GM23338 (cell line): ENCODE measurements around the gene IGDCC3.

Source experiments
- CREB1 ChIP-seq: fragments of 250-450 bp; sonication (Bioruptor Pico); IDR thresholded peaks from 2 replicates; pipeline ENCODE4 v1.5.0; 2020; ENCODE audit warnings: low read depth, mild to moderate bottlenecking, moderate library complexity
- CTCF ChIP-seq, 2 experiments: fragments of 200-600 bp in 1 of 2; sonication (generic) in 1 of 2; conservative IDR thresholded peaks; 2 replicates each; pipeline versions ENCODE4 v1.5.1 to v1.6.1; 2016 to 2017; ENCODE audit warnings: antibody characterized with exemption in 2 of 2, low read depth in 2 of 2, mild to moderate bottlenecking in 2 of 2, moderate library complexity in 1 of 2
- EZH2 ChIP-seq: fragments of 200-600 bp; sonication (generic); IDR thresholded peaks from one replicate; pipeline ENCODE4 v1.8.0; 2017; ENCODE audit warnings: antibody characterized with exemption, mild to moderate bottlenecking, low read depth; ENCODE audit not compliant: unreplicated experiment
- EZH2phosphoT487 ChIP-seq: fragments of 200-600 bp; sonication (generic); IDR thresholded peaks from one replicate; pipeline ENCODE4 v1.8.1; 2018; ENCODE audit warnings: antibody characterized with exemption; ENCODE audit not compliant: unreplicated experiment
- NANOG ChIP-seq: IDR thresholded peaks from 2 replicates; pipeline ENCODE4 v1.6.1; 2016; ENCODE audit warnings: antibody characterized with exemption, borderline replicate concordance
- POLR2AphosphoS5 ChIP-seq: IDR thresholded peaks from 2 replicates; pipeline ENCODE4 v1.6.1; 2016; ENCODE audit warnings: antibody characterized with exemption, low read depth
- ZNF114 ChIP-seq: fragments of 250-450 bp; sonication (Bioruptor Pico); IDR thresholded peaks from 2 replicates; pipeline ENCODE4 v1.5.0; 2020; ENCODE audit warnings: mild to moderate bottlenecking, moderate library complexity
- TF ChIP-seq, protein P1 (sequence below): IDR thresholded peaks from one replicate; pipeline ENCODE4 v1.6.1; 2018; ENCODE audit warnings: antibody characterized with exemption; ENCODE audit not compliant: unreplicated experiment

DNA sequence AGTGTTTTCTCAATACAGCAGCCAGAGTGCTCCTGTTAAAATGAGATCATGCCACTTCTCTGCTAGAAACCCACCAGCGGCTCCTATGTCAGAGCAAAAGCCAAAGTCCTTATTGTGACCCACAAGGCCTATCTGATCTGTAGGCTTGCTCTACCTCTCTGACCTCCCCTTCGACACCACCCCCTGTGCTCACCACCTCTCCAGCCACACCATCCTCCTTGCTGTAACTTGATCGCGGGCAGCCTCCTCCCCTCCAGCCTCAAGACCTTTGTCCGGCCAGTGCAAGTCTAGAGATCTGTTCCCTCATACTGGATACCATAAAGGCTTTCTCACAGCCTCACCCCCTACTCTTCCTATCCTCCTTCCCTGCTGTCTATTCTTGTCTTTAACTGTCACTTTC, 46.9 kb upstream of the IGDCC3 start:
- TF ChIP-seq CTCF (conservative IDR thresholded peaks at IDR 0.05; ENCODE audit: low read depth in 2 of 2) (no peak), EZH2phosphoT487 (no peak), EZH2 (no peak), POLR2AphosphoS5 (no peak), CREB1 (CRISPR knock-in tag) (no peak), ZNF114 (no peak), NANOG (no peak)
- TF ChIP-seq, protein P1, sequence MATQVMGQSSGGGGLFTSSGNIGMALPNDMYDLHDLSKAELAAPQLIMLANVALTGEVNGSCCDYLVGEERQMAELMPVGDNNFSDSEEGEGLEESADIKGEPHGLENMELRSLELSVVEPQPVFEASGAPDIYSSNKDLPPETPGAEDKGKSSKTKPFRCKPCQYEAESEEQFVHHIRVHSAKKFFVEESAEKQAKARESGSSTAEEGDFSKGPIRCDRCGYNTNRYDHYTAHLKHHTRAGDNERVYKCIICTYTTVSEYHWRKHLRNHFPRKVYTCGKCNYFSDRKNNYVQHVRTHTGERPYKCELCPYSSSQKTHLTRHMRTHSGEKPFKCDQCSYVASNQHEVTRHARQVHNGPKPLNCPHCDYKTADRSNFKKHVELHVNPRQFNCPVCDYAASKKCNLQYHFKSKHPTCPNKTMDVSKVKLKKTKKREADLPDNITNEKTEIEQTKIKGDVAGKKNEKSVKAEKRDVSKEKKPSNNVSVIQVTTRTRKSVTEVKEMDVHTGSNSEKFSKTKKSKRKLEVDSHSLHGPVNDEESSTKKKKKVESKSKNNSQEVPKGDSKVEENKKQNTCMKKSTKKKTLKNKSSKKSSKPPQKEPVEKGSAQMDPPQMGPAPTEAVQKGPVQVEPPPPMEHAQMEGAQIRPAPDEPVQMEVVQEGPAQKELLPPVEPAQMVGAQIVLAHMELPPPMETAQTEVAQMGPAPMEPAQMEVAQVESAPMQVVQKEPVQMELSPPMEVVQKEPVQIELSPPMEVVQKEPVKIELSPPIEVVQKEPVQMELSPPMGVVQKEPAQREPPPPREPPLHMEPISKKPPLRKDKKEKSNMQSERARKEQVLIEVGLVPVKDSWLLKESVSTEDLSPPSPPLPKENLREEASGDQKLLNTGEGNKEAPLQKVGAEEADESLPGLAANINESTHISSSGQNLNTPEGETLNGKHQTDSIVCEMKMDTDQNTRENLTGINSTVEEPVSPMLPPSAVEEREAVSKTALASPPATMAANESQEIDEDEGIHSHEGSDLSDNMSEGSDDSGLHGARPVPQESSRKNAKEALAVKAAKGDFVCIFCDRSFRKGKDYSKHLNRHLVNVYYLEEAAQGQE, result no peak
